GM10266 (cell line): Measurements from ENCODE around the gene OGFOD3.
"Not testable (repeated sequence)": the region's sequence is repeated elsewhere in the genome, so short reads cannot be mapped to it uniquely, and the experiment has no call there.

ENCODE experiments used
- DNase-seq: peaks from one replicate; pipeline ENCODE4 v3.0.0; 2012; ENCODE audit errors: extremely low spot score
- CTCF ChIP-seq: IDR thresholded peaks from 2 replicates; pipeline ENCODE4 v1.5.1; 2012; ENCODE audit warnings: mild to moderate bottlenecking, low read depth; ENCODE audit not compliant: control insufficient read depth, insufficient read depth; ENCODE audit errors: missing control alignments

The OGFOD3 gene

DNA sequence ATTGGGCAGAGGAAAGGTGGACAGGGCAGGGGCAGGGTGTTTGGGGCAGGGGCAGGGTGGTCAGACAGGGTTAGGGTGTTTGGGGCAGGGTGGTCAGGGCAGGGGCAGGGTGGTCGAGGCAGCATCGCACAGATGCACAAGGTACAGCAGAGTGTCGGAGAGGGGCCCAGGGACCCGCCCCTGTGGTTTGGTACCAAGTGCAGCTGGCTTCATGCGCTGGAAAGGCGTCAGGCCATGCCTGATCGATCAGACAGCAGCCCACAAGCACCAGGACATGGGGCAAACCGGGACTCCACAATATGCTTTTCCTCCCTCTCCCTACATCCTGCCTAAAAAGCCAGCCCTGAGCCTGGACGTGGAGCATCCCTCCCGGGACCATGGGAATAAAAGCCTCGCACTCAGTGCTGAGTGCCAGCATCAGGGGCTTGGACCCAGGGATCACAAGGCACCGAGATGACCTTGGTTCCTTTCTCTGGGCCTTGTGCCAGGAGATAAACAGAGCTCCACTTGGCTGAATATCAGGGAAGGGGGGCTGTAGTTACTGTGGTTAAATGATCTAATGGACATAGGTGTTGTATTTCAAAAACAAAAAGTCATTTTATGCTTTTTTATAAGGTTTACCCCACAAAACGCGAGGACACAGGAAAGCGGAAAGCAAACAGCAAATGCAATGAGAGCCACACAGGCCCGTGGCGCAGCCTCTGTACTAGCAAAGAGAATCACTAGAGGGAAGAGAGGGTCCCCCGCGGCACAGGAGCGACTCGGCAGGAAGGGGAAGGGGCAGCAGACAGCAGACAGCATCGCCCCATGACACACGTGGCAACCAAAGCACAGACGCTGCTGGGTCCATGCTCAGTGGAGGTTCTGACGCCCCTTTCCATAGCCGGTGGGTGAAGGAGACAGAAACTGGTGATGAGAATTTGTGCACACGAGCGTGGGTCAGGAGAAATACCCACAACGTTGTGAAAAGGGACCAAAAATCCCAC, 5.6 kb downstream of the OGFOD3 start:
- no peak for TF ChIP-seq CTCF
- DNase-seq = no peak

DNA sequence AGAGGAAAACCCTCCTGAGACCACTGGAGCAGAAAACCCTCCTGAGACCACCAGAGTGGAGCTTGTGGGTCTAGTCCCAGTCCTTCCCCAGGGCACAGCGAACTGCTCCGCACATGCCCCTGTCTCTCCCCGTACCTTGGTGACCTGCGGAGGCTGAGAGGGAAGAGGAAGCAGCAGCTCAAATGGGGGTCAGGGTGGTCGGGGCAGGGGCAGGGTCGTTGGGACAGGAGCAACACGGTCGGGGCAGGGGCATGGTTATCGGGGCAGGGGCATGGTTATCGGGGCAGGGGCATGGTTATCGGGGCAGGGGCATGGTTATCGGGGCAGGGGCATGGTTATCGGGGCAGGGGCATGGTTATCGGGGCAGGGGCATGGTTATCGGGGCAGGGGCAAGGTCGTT, 6.3 kb downstream of the OGFOD3 start:
- not testable (repeated sequence) for DNase-seq

DNA sequence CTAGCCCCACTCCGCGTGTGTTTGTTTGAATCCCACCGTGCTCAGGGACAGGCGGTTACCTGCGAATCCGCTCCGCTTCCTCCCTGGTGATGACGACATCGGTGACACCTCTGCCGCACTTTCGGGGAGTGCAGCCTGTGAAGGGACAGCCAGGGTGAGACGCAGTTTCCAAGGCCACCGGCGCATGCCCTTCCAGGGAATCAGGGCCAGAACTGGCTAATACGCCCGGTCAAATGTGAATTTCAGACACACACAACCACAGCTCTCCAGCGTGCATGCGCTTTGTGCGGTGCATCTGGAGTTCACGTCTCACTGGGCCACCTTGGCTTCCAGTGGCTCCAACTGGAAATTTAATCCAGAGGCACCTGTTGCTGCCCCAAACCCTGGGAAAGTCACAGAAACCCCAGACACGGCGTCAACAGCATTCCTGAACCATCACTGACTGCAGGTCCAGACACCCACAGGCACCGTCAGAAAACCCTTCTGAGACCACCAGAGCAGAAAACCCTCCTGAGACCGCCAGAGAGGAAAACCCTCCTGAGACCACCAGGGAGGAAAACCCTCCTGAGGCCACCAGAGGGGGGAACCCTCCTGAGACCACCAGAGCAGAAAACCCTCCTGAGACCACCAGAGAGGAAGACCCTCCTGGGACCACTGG, 6.9 kb downstream of the OGFOD3 start:
- no peak for DNase-seq
- TF ChIP-seq CTCF = no peak

DNA sequence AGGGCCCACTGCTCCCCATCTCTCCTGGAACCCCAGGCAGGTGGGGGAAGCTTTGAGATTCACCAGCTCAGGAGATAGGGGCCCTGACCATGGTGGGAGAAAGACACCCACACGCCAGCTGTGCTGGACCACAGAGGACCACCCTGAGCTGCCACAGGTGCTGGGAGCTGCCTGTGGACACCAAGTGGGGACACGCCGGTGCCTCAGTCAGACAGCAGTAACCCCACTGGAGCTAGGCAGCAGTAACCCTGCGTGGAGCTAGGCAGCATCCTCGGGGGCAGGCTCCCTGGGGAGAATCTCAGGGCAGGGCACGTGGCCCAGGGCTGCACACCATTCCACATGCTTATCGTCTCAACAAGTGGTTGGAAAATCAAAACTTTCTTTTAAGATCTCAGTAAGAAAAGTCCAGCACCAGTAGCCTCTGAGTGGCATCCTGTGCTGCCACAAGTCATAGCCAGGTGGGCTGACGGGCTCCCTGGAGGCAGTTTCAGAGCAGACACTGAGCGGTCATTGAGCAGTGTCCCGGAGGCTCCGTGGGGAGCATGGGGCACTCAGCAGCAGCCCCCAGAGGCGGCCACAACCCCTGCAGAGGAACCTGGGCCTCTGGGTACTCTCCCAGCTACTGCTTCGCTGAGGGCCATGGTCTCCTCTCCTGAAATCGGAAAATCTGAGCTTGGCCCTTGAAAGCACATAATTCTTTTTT, 8.2 kb downstream of the OGFOD3 start:
- DNase-seq = no peak

GRCh38 chr17:82408938-82409318, 9.5 kb downstream of the OGFOD3 start:
- DNase-seq = no peak
- TF ChIP-seq CTCF = no peak

More for the DNA sequence above, 8.2 kb downstream of the OGFOD3 start:
- no peak for TF ChIP-seq CTCF

GRCh38 chr17:82408288-82408937, 10.0 kb downstream of the OGFOD3 start:
- DNase-seq = no peak
- TF ChIP-seq CTCF = no peak

GRCh38 chr17:82407255-82407654, 11.1 kb downstream of the OGFOD3 start:
- TF ChIP-seq CTCF = no peak
- no peak for DNase-seq
